ENCODE results near the gene HOXC4. TPM values are rescaled to one million over a fixed set of nuclear protein-coding genes. Genes with fewer than 3 reads are reported as not detected.

HOXC4 gene
- total RNA-seq = 10.0 TPM

GRCh38 chr12:54053751-54054741 is at the start of gene HOXC4:
Gene HOXC4 (plus strand): TSS chr12:54053835. CDS start chr12:54053923, 88 bp downstream.

GRCh38 chr12:54028314-54029201 is 25.1 kb upstream of the HOXC4 start, which contains the start of gene HOXC6:
Gene HOXC6 (plus strand): TSS chr12:54028440. CDS start chr12:54028522, 82 bp downstream.

GRCh38 chr12:54032627-54033100 is 21.0 kb upstream of the HOXC4 start, which contains the start of gene HOXC5:
Gene HOXC5 (plus strand): TSS chr12:54033050. CDS start chr12:54033123, 73 bp downstream.

Small RNA genes within 50 kb of the gene (small RNA-seq; reads per million reads assigned to genes)
- gene HOXC5 (ENCODE audit: low replicate concordance) (not detected), gene MIR615 (ENCODE audit: low replicate concordance) (51.3 reads per million, percentile 97 among the genes with 10 or more reads in this experiment), gene RF00019 (ENCODE audit: low replicate concordance) (not detected)

Other genes with a start within 250 kb of the HOXC4 start
- gene HOXC13, start 115.0 kb upstream of the HOXC4 start, total RNA-seq = not detected
- not detected for gene HOXC12, start 98.9 kb upstream of the HOXC4 start, total RNA-seq
- 1.5 TPM for gene HOXC11, start 80.7 kb upstream of the HOXC4 start, total RNA-seq
- 0.99 TPM for gene HOTAIR, start 78.9 kb upstream of the HOXC4 start, total RNA-seq
- gene HOXC10, start 68.7 kb upstream of the HOXC4 start, total RNA-seq = 23.5 TPM
- gene HOXC9, start 53.7 kb upstream of the HOXC4 start, total RNA-seq = 21.5 TPM
- 2.1 TPM for gene HOXC8, start 44.9 kb upstream of the HOXC4 start, total RNA-seq
- gene HOXC6, start 25.4 kb upstream of the HOXC4 start, total RNA-seq = 17.0 TPM
- gene HOXC5, start 20.8 kb upstream of the HOXC4 start, total RNA-seq = 4.0 TPM
- gene SMUG1, start 135.2 kb downstream of the HOXC4 start, total RNA-seq = 27.5 TPM
- gene CBX5, start 226.3 kb downstream of the HOXC4 start, total RNA-seq = 108 TPM
- gene HNRNPA1, start 226.9 kb downstream of the HOXC4 start, total RNA-seq = 989 TPM
- 6.6 TPM for gene NFE2, start 247.2 kb downstream of the HOXC4 start, total RNA-seq